ENCODE results near the gene R3HDM1. TPM values are rescaled to one million over a fixed set of nuclear protein-coding genes. Genes with fewer than 3 reads are reported as not detected.

Gene R3HDM1
- total RNA-seq, 3 donors from 2014 or later = 14.6 to 21.6 (median 17.7) TPM

- Histone ChIP-seq H3K4me1 (no peaks in the 10 kb centered on the region), H3K27ac (no peak overlapping the region), H3K9me3 (no peaks in the 10 kb centered on the region), H3K4me3 (no peak overlapping the region), H3K27me3 (no peaks in the 10 kb centered on the region), H3K36me3 (no peaks in the 10 kb centered on the region)
- intact Hi-C loops (cut with DNase I; ENCODE audit: low total_unique reads) = no loop called here
- DNase-seq (ENCODE audit: low spot score in 2 of 2) = no peak
- no peak for TF ChIP-seq CTCF (IDR thresholded peaks at IDR 0.05)
- TF ChIP-seq POLR2AphosphoS5 (IDR thresholded peaks at IDR 0.05) = no peak
- TF ChIP-seq POLR2A (IDR thresholded peaks at IDR 0.05) = no peak
Observed at GRCh38 chr2:135664623-135665068, 133.4 kb downstream of the R3HDM1 start.

- Histone ChIP-seq H3K27ac (no peak overlapping the region), H3K4me1 (no peaks in the 10 kb centered on the region), H3K4me3 (no peak overlapping the region), H3K36me3 (no peaks in the 10 kb centered on the region), H3K27me3 (no peaks in the 10 kb centered on the region), H3K9me3 (no peaks in the 10 kb centered on the region)
- TF ChIP-seq POLR2AphosphoS5 (IDR thresholded peaks at IDR 0.05) (no peak), CTCF (IDR thresholded peaks at IDR 0.05) (no peak), POLR2A (IDR thresholded peaks at IDR 0.05) (no peak)
- no peak for DNase-seq (ENCODE audit: low spot score in 2 of 2)
- intact Hi-C loops (cut with DNase I; ENCODE audit: low total_unique reads) = no loop called here
Observed at GRCh38 chr2:135667045-135667444, 135.8 kb downstream of the R3HDM1 start.

GRCh38 chr2:135674453-135674852, 143.2 kb downstream of the R3HDM1 start:
- H3K9me3 ChIP-seq = no peaks in the 10 kb centered on the region
- no peaks in the 10 kb centered on the region for H3K4me1 ChIP-seq
- H3K4me3 ChIP-seq = no peak overlapping the region
- H3K36me3 ChIP-seq = no peaks in the 10 kb centered on the region
- no peak for DNase-seq (ENCODE audit: low spot score in 2 of 2)
- H3K27ac ChIP-seq = no peak overlapping the region
- TF ChIP-seq POLR2AphosphoS5 (IDR thresholded peaks at IDR 0.05) = no peak
- TF ChIP-seq CTCF (IDR thresholded peaks at IDR 0.05) = no peak
- no peak for TF ChIP-seq POLR2A (IDR thresholded peaks at IDR 0.05)
- intact Hi-C loops (cut with DNase I; ENCODE audit: low total_unique reads) = no loop called here
- no peaks in the 10 kb centered on the region for H3K27me3 ChIP-seq

- H3K4me3 ChIP-seq = no peak overlapping the region
- intact Hi-C loops (cut with DNase I; ENCODE audit: low total_unique reads) = no loop called here
Observed at GRCh38 chr2:135676031-135676430, 144.7 kb downstream of the R3HDM1 start.

GRCh38 chr2:135679125-135679524, 147.8 kb downstream of the R3HDM1 start:
- no peak for TF ChIP-seq POLR2AphosphoS5 (IDR thresholded peaks at IDR 0.05)
- no peak for DNase-seq (ENCODE audit: low spot score in 2 of 2)
- Histone ChIP-seq H3K36me3 (no peaks in the 10 kb centered on the region), H3K27ac (no peak overlapping the region), H3K27me3 (no peaks in the 10 kb centered on the region), H3K9me3 (no peaks in the 10 kb centered on the region), H3K4me3 (no peak overlapping the region), H3K4me1 (no peaks in the 10 kb centered on the region)
- intact Hi-C loops (cut with DNase I; ENCODE audit: low total_unique reads) = no loop called here

More at GRCh38 chr2:135676031-135676430, 144.7 kb downstream of the R3HDM1 start:
- TF ChIP-seq CTCF (IDR thresholded peaks at IDR 0.05) (no peak), POLR2AphosphoS5 (IDR thresholded peaks at IDR 0.05) (no peak), POLR2A (IDR thresholded peaks at IDR 0.05) (no peak)
- Histone ChIP-seq H3K27me3 (no peaks in the 10 kb centered on the region), H3K4me1 (no peaks in the 10 kb centered on the region), H3K27ac (no peak overlapping the region), H3K9me3 (no peaks in the 10 kb centered on the region), H3K36me3 (no peaks in the 10 kb centered on the region)
- no peak for DNase-seq (ENCODE audit: low spot score in 2 of 2)

GRCh38 chr2:135685361-135685760, 154.1 kb downstream of the R3HDM1 start:
- H3K27me3 ChIP-seq = no peaks in the 10 kb centered on the region
- no peak for DNase-seq (ENCODE audit: low spot score in 2 of 2)
- no peaks in the 10 kb centered on the region for H3K9me3 ChIP-seq
- H3K36me3 ChIP-seq = peaks cover 6% of the 10 kb centered on the region
- no peak overlapping the region for H3K4me3 ChIP-seq
- no peaks in the 10 kb centered on the region for H3K4me1 ChIP-seq
- intact Hi-C loops (cut with DNase I; ENCODE audit: low total_unique reads) = no loop called here
- TF ChIP-seq CTCF (IDR thresholded peaks at IDR 0.05) (no peak), POLR2A (IDR thresholded peaks at IDR 0.05) (no peak), POLR2AphosphoS5 (IDR thresholded peaks at IDR 0.05) (no peak)
- no peak overlapping the region for H3K27ac ChIP-seq
